ENCODE data around the gene SURF4.
A peak's percentile ranks its signal among the peaks of the same experiment; 100 is the strongest.

The SURF4 gene

GRCh38 chr9:133371261-133371711 lies 4.6 kb downstream of the SURF4 start:
- peak; percentile 79 for DNase-seq

DNA sequence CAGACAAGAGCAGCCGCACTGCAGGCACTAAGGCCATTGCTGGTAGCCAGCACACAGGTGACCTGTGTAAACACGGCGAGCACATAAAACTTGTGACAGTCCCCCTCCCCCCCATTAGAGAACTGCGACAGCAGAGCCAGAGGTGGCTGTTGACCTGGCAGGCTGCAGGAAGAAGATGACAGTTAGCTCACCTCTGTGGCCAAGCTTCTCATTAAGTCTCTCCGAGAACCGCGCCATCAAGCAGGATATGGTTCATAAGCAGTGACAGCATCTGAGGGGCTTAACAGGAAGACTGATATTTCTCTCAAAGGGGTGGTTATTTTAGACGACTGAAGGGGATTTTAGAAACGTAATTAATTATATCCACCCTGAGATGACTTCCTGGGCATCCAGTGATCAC lies 5.2 kb downstream of the SURF4 start:
- peak; percentile 71 for DNase-seq

GRCh38 chr9:133369933-133370332 lies 5.9 kb downstream of the SURF4 start:
- no peak for DNase-seq

DNA sequence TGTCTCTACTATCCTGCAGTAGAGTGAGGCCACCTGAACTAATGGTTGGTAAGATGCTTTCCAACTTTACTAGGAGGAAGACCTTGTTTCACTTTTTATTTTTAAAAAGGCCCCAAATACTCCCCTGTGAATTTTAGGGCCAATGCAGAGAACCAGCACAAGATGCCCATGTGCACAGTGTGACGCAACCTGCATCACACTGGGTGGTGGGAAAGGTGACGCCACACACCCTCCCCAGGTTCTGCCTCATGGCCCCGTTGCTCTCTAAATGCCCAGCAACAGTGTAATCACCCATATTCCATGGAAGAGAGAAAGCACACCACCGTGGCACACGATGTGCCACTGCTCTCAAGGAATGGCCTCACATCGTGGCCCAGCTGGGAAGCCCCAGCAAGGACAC lies 6.4 kb downstream of the SURF4 start:
- no peak for DNase-seq

GRCh38 chr9:133368249-133368881 lies 7.5 kb downstream of the SURF4 start:
- no peak for DNase-seq

DNA sequence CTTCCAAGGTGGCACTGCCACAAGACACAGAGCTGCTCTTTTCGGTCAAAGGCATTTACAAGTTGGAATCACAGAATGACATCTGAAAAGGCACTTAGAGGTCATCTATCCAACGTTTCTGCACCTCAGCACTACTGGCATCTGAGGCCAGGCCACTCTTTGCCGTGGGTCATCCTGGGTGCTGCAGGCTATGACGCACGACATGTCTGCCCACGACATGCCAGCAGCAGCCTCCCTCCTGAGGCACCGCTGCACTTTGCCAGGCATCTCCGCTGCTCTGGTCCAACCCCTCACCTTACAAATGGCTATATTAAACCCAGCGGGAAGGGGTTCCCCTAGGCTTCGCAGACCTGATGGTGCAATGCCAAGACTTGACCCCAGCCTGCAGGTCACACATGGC lies 8.1 kb downstream of the SURF4 start:
- DNase-seq, result no peak

DNA sequence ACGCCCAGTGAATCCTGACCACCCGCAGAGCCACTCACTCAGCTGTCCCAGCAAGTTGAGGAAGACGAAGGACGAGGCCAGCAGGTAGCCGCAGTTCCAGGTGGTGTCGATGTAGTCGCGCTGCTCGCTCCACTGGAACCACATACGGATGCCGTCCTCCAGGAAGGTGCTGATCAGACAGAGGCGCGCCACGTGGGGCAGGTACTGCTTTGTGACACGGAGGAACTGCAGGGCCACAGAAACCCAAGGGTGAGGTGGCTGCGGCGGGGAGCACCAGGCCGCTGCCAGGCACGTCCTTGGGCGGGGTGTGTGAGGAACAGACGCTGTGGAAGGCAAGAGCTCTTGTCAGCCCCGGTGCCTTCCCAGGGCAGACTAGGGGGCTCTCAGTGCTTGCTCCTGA lies 8.6 kb downstream of the SURF4 start:
- DNase-seq, result no peak

GRCh38 chr9:133366435-133366834 lies 9.4 kb downstream of the SURF4 start:
- no peak for DNase-seq

- DNase-seq, result no peak
Observed at GRCh38 chr9:133362359-133363044, 13.4 kb downstream of the SURF4 start.

DNA sequence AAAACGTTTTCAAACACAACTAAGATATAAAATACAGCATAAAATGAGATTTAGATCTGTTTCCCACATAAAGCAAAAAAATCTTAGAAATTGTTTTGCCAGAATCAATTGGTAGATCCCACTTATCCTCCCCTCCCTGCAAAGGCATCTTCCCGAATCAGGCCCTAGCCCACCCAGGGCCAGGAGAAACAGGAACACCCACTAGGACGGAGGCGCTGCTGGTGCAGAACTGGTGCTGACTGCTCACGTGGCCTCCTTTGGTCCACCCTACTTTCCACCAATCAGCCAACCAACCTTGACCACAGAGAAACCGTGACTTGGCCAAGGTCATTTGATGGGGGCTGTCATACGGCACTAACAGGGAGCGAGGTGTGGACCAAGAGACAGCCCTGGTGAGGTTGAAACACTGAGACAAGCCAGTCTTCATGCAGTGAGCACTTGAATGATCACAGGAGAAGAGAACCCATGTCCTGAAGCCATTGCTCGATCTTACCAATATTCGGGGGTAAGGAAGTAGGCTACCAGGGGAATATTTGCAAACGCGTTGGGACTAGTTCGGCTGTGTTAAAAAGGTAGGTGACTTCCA lies 14.3 kb downstream of the SURF4 start:
- no peak for DNase-seq

- no peak for DNase-seq
Observed at GRCh38 chr9:133360400-133361393, 15.2 kb downstream of the SURF4 start.

GRCh38 chr9:133359399-133360175 lies 16.3 kb downstream of the SURF4 start:
- DNase-seq, result peak; percentile 53

DNA sequence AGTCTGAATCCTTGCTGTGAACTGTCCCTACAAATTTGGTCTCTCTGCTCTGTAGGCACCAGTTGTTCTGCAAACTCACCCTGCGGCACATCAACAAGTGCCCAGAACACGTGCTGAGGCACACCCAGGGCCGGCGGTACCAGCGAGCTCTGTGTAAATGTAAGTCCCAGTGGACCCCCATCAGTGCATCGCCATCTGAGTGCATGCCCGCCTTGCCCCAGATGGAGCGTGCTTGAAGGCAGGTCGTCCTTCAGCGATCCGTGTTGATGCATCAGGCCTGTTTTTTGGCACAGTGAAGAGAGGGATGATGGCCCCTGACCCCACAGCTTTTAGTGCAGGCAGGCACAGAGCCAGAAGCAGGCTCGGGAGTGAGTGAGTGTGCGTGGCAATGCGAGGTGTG lies 18.2 kb downstream of the SURF4 start:
- no peak for DNase-seq

GRCh38 chr9:133356391-133357091 lies 19.3 kb downstream of the SURF4 start, which contains the start of the genes SURF1 and SURF2:
SURF1 (minus strand) TSS chr9:133356487; CDS start chr9:133356453, 34 bp downstream.
SURF2 (plus strand) TSS chr9:133356550; CDS start chr9:133356593, 43 bp downstream.
- DNase-seq, result peak; percentile 95

GRCh38 chr9:133355881-133356357 lies 19.9 kb downstream of the SURF4 start:
- no peak for DNase-seq

- no peak for DNase-seq
Observed at GRCh38 chr9:133354766-133355165, 21.1 kb downstream of the SURF4 start.

DNA sequence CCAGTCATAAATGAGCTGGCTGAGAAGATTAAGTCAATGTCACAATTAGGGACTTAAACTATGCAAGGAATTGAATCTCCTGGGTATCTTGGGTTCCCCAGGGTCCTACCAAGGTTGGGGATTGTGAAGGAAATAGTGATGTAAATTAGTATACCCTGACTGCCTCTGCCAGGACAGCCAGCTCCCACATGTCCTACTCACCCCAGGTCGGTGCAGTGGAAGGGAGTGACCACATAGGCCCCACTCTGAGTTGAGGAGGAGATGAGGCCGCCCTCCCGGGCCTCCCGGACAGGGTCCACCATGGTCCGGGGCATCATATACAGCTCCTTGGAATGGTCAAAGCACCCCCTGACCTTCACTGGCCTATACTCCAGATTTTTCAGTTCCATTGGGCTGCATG lies 22.3 kb downstream of the SURF4 start:
- no peak for DNase-seq

GRCh38 chr9:133352635-133353340 lies 23.1 kb downstream of the SURF4 start:
- DNase-seq, result no peak

- DNase-seq, result peak; percentile 40
Observed at GRCh38 chr9:133351908-133352634, 23.8 kb downstream of the SURF4 start.

DNA sequence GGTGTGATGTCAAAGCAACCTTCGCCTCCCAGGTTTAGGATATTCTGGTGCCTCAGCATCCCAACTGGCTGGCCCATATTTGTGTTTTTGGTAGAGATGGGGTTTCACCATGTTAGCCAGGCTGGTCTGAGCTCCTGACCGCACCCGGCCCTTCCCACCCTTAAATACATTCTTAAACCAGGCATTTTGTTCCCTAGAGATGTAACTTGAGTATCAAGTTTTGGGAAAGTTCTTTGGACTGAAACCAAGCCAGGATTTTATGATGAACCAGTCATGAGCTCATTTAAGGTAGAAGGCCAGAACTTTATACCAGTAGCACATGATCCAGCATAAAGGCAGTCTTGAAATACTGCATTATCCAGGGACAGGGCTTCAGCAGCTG lies 24.3 kb downstream of the SURF4 start:
- DNase-seq, result no peak

All from CD4-positive, alpha-beta T cell treated with Interleukin-17A for 4 hours (primary cell).